Activated CD8-positive, alpha-beta T cell treated with anti-CD3 and anti-CD28 coated beads, Interleukin-2, amount 10 ng/mL, durations not matched to agents 7 days and 5 days (primary cell): ENCODE measurements around the gene PDGFC. TPM values are rescaled to one million over a fixed set of nuclear protein-coding genes. Genes with fewer than 3 reads are reported as not detected.
"Not testable (repeated sequence)": the region's sequence is repeated elsewhere in the genome, so short reads cannot be mapped to it uniquely, and the experiment has no call there.

Experiments used
- ATAC-seq: fragments of 150-1000 bp; cut with Tn5 transposase; one replicate; pipeline ENCODE4 v1.10.0; 2021; ENCODE audit warnings: moderate library complexity
- CTCF ChIA-PET: fragments of 350-600 bp; sonication (Branson Sonifier 250); formaldehyde crosslinking; loops from one replicate; lab custom pipeline; 2021; ENCODE audit warnings: antibody characterized with exemption; lab: Charles Lee
- POLR2A ChIA-PET: fragments of 350-600 bp; sonication (Branson Sonifier 250); formaldehyde crosslinking; loops from one replicate; lab custom pipeline; 2021; ENCODE audit warnings: antibody characterized with exemption; lab: Charles Lee
- DNase-seq: peaks from one replicate; pipeline ENCODE4 v3.0.0-alpha.2; 2020
- H3K27ac Mint-ChIP-seq: one replicate; pipeline ENCODE4 v1.8.0; 2021; ENCODE audit warnings: mild to moderate bottlenecking, mixed read lengths
- H3K27me3 Mint-ChIP-seq: one replicate; pipeline ENCODE4 v1.8.0; 2021; ENCODE audit warnings: low read depth, mixed read lengths
- H3K36me3 Mint-ChIP-seq: one replicate; pipeline ENCODE4 v1.8.0; 2021; ENCODE audit warnings: low read depth, mixed read lengths
- H3K4me1 Mint-ChIP-seq: one replicate; pipeline ENCODE4 v1.8.0; 2021; ENCODE audit warnings: low read depth, mixed read lengths
- H3K4me3 Mint-ChIP-seq: one replicate; pipeline ENCODE4 v1.8.0; 2021; ENCODE audit warnings: mild to moderate bottlenecking, mixed read lengths
- H3K9me3 Mint-ChIP-seq: one replicate; pipeline ENCODE4 v1.8.0; 2022; ENCODE audit warnings: mixed read lengths; ENCODE audit not compliant: insufficient read depth
- total RNA-seq, 2 experiments: library from RNA; stranded (reverse); gene quantifications; one replicate each; pipeline ENCODE4 v1.2.3, GENCODE V29; 2021

PDGFC gene
- total RNA-seq, 2 experiments from 2014 or later = not detected

DNA sequence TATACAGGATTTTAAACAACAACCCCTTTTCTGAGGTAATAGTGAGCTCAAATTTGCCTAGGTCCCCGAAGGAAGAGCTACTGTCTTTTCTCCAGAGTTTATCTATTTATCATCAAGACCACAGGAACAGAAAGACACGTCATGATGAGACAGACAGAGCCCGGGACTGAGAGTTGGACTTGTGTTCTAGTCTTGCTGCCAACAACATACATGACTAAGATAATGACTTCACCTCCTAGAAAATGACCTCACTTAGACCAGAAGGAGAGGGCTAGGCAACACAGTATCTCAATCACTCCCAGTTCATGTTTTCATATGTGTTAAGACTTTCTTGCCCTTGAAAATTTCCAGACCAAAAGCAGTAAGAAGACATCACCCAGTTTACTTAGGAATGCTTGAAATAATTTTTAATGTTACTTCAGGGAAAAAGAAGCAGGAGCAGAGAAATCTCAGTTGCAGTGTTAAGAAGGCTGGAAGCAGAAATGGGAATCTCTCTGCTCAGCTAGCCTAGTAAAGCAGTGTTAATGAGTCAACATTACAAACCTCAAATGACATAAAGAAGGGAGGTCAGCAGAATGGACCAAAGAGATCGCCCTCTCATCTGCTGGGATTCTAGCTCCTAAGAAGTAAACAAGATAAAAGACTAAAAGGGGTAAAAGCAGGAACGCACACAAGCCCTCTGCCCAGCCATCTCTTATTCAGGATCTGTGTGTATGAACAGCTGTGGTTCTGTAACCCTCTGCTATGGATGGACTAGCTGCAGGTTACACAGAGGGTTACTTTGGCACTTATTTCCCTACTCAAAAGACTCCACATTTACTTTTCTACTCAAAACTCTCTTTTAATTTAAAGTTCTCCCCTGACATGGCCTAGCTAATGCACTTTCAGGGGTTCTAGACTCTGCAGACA is 24.8 kb downstream of the PDGFC start:
- ChIA-PET POLR2A (no interaction called here), CTCF (no interaction called here)
- Mint-ChIP-seq H3K9me3 (no peaks in the 10 kb centered on the region), H3K4me1 (no peaks in the 10 kb centered on the region), H3K4me3 (no peak overlapping the region), H3K27me3 (no peaks in the 10 kb centered on the region), H3K36me3 (no peaks in the 10 kb centered on the region), H3K27ac (no peak overlapping the region)
- DNase-seq = no peak
- ATAC-seq = no peak

DNA sequence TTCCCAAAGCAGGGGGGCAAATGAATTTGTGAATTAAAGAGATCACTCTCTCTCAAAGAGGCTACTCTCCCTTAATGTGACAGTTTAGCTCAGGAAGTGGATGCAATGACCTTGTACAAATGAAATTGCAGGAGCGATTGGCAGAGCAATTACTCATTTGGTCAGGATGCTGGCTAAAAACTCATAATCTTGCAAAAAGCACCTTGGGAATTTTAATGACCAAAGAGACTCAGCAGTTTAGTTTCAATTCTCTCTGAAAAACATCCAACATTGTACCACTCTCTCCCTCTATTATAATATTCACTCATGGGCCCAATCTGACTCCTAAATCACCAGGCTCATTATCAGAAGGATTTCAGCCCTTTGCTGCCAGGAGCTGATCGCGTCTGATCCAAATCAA is 26.1 kb downstream of the PDGFC start:
- no peaks in the 10 kb centered on the region for H3K36me3 Mint-ChIP-seq
- H3K4me3 Mint-ChIP-seq = no peak overlapping the region
- no peaks in the 10 kb centered on the region for H3K27me3 Mint-ChIP-seq
- no peaks in the 10 kb centered on the region for H3K9me3 Mint-ChIP-seq
- ChIA-PET POLR2A (no interaction called here), CTCF (no interaction called here)
- no peaks in the 10 kb centered on the region for H3K4me1 Mint-ChIP-seq
- H3K27ac Mint-ChIP-seq = no peak overlapping the region
- DNase-seq (no peak), ATAC-seq (no peak)

DNA sequence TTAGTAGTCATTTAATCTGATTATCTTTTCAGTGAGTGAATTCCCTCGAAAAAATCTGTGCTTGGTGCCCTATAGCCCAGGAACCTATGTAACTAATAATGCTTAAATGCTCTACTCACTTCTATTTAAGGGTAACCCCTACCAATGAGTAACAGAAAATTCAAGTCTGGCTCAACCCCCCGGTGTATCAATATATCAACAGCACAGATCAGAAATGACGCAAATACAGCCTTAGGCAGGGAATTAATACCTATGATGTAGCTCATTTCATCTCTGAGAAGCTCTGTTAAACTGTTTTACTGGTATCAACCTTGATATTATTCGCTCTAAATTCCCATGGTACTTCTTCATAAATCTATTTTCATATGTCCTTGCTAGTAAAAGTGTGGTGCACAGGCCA is 28.6 kb downstream of the PDGFC start:
- ATAC-seq (no peak), DNase-seq (no peak)
- Mint-ChIP-seq H3K4me1 (no peaks in the 10 kb centered on the region), H3K27ac (no peak overlapping the region), H3K4me3 (no peak overlapping the region), H3K9me3 (no peaks in the 10 kb centered on the region), H3K27me3 (no peaks in the 10 kb centered on the region), H3K36me3 (no peaks in the 10 kb centered on the region)
- ChIA-PET CTCF (interaction anchor here (1.6 kb wide), 1 partner anchor 25 kb away, joined by 5 read pairs; no protein-coding TSS in a partner anchor), POLR2A (no interaction called here)

DNA sequence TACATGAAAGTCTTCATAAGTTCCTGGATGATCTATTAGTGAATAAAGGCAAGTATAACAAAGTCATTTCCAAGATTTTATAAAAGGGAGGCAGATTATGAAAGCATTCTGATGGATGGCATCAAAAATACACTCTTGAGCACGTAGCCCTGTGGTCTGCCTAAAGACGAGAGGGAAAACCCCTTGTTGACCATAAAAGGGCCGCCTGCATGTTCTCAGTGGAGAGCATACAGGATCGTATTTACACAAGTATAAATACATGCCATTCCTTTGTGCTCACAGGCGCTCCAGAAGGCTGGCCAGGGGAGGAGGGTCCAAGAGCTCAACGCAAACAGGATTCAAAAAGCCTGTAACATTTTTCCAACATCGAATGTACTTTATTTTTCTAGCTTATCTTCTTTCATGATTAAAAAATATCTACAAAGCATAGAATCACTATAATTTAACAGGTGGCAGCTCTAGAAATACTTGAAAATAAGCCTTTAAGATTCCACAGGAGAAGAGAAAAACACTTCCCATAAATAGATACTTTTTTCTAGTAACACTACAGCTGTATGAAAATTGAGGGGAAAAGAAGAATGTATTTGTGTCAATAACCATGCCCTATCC is 29.6 kb downstream of the PDGFC start:
- DNase-seq (no peak), ATAC-seq (no peak)
- H3K4me1 Mint-ChIP-seq = no peaks in the 10 kb centered on the region
- H3K27ac Mint-ChIP-seq = no peak overlapping the region
- ChIA-PET CTCF (interaction anchor here (1.6 kb wide), 1 partner anchor 26 kb away, joined by 5 read pairs; no protein-coding TSS in a partner anchor), POLR2A (no interaction called here)
- H3K4me3 Mint-ChIP-seq = no peak overlapping the region
- no peaks in the 10 kb centered on the region for H3K36me3 Mint-ChIP-seq
- H3K9me3 Mint-ChIP-seq = no peaks in the 10 kb centered on the region
- H3K27me3 Mint-ChIP-seq = no peaks in the 10 kb centered on the region

DNA sequence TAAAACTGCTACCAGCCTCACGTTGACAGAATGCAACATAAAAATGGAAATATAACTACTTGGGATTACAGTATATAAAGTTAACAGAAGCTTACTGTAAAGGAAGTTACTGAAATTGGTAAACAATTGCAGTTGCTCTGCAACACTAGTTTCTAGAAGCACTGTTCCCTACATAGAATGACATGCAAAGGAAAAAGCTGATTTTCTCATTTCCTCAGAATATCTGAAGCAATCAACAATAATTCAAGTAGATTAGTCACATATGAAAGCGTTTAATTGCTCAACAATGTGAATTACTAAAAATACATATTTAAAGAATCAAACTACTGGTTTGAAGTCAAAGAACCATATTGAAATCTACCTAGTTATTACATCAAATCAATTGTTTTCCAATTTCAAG is 31.8 kb downstream of the PDGFC start:
- H3K27me3 Mint-ChIP-seq = no peaks in the 10 kb centered on the region
- DNase-seq (no peak), ATAC-seq (no peak)
- H3K27ac Mint-ChIP-seq = no peak overlapping the region
- no peak overlapping the region for H3K4me3 Mint-ChIP-seq
- CTCF ChIA-PET = no interaction called here
- H3K4me1 Mint-ChIP-seq = no peaks in the 10 kb centered on the region
- POLR2A ChIA-PET = no interaction called here
- H3K36me3 Mint-ChIP-seq = no peaks in the 10 kb centered on the region
- no peaks in the 10 kb centered on the region for H3K9me3 Mint-ChIP-seq

DNA sequence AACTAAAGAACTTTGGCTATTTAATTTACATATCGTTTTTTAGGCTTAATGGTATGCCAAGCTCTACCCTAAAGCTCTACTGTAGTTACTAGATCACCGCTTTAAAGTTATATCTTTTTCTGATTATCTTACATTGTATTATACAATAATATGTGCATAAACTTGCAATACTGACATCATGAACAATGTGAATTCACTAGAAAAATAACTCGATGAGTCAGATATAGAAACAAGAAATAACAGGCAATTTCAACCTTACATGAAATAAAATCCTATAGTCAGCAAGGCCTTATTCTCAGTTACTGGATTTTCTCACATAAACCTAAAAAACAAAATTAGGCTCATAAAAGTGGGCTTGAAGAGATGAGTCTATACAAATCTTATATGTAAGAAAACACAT is 32.5 kb downstream of the PDGFC start:
- ChIA-PET POLR2A (no interaction called here), CTCF (no interaction called here)
- H3K4me3 Mint-ChIP-seq = no peak overlapping the region
- no peak overlapping the region for H3K27ac Mint-ChIP-seq
- DNase-seq (no peak), ATAC-seq (no peak)
- no peaks in the 10 kb centered on the region for H3K4me1 Mint-ChIP-seq
- no peaks in the 10 kb centered on the region for H3K27me3 Mint-ChIP-seq
- H3K9me3 Mint-ChIP-seq = no peaks in the 10 kb centered on the region
- H3K36me3 Mint-ChIP-seq = no peaks in the 10 kb centered on the region

DNA sequence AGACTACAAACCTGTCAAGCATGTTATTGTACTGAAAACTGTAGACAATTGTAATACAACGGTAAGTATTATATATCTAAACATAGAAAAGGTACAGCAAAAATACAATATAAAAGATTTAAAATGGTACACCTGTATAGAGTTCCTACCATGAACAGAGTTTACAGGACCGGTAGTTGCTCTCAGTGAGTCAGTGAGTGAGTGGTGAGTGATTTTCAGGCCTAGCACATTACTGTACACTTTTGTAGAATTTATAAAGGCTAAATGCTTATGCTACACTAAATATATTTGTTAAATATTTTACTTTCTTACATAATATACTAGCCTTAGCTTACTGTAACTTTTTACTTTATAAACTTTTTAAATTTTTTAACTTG is 37.4 kb downstream of the PDGFC start:
- Mint-ChIP-seq H3K4me3 (no peak overlapping the region), H3K4me1 (no peaks in the 10 kb centered on the region), H3K27me3 (no peaks in the 10 kb centered on the region), H3K9me3 (no peaks in the 10 kb centered on the region), H3K36me3 (no peaks in the 10 kb centered on the region), H3K27ac (no peak overlapping the region)
- ATAC-seq = no peak
- DNase-seq = no peak
- POLR2A ChIA-PET = no interaction called here
- CTCF ChIA-PET = no interaction called here

DNA sequence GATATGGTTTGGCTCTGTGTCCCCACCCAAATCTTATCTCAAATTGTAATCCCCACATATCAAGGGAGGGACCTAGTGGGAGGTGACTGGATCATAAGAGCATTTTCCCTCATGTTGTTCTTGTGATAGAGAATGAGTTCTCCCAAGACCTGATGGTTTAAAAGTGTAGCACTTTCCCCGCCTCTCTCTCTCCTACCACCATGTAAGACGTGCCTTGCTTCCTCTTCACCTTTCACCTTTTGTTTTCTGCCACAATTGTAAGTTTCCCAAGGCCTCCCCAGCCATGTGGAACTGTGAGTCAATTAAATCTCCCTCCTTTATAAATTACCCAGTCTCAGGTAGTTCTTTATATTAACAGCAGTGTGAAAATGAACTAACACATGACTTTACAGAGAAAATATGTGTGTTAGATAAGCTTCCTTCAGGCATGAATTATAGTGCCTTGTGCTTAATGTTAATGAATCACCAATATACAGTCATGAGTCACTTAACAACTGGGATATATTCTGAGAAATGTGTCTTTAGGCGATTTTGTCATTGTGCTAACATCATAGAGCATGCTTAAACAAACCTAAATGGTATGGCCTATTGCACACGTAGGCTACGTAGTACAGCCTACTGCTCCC is 37.9 kb downstream of the PDGFC start:
- no peak overlapping the region for H3K27ac Mint-ChIP-seq
- ATAC-seq = no peak

DNA sequence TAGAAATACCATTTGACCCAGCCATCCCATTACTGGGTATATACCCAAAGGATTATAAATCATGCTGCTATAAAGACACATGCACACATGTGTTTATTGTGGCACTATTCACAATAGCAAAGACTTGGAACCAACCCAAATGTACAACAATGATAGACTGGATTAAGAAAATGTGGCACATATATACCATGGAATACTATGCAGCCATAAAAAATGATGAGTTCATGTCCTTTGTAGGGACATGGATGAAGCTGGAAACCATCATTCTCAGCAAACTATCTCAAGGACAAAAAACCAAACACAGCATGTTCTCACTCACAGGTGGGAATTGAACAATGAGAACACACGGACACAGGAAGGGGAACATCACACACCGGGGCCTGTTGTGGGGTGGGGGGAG is 39.2 kb downstream of the PDGFC start:
- ATAC-seq, H3K27me3 Mint-ChIP-seq, CTCF ChIA-PET, POLR2A ChIA-PET, H3K4me3 Mint-ChIP-seq, DNase-seq, H3K9me3 Mint-ChIP-seq, H3K4me1 Mint-ChIP-seq, H3K36me3 Mint-ChIP-seq, H3K27ac Mint-ChIP-seq: not testable (repeated sequence)

More for the DNA sequence above, 37.9 kb downstream of the PDGFC start:
- Mint-ChIP-seq H3K9me3 (no peaks in the 10 kb centered on the region), H3K36me3 (no peaks in the 10 kb centered on the region), H3K4me3 (no peak overlapping the region), H3K27me3 (no peaks in the 10 kb centered on the region), H3K4me1 (no peaks in the 10 kb centered on the region)
- POLR2A ChIA-PET = no interaction called here
- DNase-seq = no peak
- CTCF ChIA-PET = no interaction called here

DNA sequence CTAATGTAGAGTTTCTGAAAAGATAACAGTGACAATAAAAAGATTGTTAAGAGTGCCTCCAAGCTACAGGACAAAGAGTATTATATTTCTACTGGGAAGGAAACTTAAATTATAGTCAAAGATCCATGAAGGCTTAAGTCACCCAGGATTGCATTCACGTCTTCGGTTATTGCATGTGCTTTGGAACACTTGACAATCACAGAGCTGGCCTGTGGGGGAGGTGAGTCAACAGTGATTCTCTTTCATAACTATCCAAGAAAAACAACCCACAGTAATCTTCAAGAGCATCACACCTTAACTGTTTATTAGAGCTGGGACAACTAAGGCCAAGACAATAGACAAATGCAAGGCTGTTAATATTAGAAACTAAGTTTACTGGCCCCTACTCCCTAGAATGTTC is 40.3 kb downstream of the PDGFC start:
- ChIA-PET CTCF (no interaction called here), POLR2A (no interaction called here)
- Mint-ChIP-seq H3K9me3 (no peaks in the 10 kb centered on the region), H3K27me3 (no peaks in the 10 kb centered on the region), H3K4me1 (no peaks in the 10 kb centered on the region), H3K4me3 (no peak overlapping the region), H3K36me3 (no peaks in the 10 kb centered on the region), H3K27ac (no peak overlapping the region)
- no peak for ATAC-seq
- DNase-seq = no peak

DNA sequence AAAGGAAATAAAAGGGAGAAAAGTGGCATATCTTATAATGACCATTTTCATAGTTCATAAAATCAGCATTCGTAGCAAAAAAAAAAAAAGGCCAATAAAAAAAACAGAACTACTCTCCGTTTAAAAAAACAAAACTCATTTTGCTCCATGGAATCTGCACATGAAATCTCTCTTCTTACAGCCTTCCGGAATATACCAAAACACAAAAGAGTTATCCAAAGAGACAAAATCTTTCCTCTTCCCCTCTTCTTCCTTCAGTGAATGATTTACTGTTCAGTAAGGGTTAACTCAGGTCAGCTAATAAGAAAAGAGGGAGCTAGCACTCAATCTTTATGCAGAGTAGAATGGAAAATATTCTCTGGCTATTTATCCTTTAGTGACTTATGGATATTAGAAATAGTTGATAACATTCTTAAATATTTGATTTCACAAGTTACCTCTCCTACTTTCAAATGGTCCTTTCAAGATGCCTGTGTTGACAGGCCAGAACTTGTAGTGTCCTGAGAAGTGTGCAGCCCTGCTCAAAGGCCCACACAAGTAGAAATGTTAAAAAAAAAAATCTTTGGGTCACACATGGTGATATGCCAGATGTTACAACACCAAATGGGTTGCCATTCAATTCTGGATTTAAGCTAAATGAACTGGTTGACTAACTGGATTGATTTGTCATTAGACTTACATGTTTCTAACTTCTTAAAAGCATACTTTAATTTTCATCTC is 42.1 kb downstream of the PDGFC start:
- H3K36me3 Mint-ChIP-seq = no peaks in the 10 kb centered on the region
- no peak overlapping the region for H3K27ac Mint-ChIP-seq
- no peaks in the 10 kb centered on the region for H3K27me3 Mint-ChIP-seq
- no peaks in the 10 kb centered on the region for H3K4me1 Mint-ChIP-seq
- DNase-seq = no peak
- H3K4me3 Mint-ChIP-seq = no peak overlapping the region
- H3K9me3 Mint-ChIP-seq = no peaks in the 10 kb centered on the region
- no peak for ATAC-seq
- ChIA-PET POLR2A (no interaction called here), CTCF (no interaction called here)
